Tibial nerve (tissue), 4 donors: Measurements from ENCODE around the gene SUN2. TPM values are rescaled to one million over a fixed set of nuclear protein-coding genes. Genes with fewer than 3 reads are reported as not detected.
A peak's percentile ranks its signal among the peaks of the same experiment; 100 is the strongest.

Experiments used
- DNase-seq, 2 donors: peaks; one replicate each; pipeline ENCODE4 v3.0.0-alpha.2; 2019; ENCODE audit warnings: low spot score in 2 of 2
- H3K27ac ChIP-seq, 4 donors: fragments of 200-600 bp; sonication (generic) in 3 of 4; one replicate each; pipeline ENCODE4 v1.5.1; 2017 to 2019; ENCODE audit warnings: mild to moderate bottlenecking in 1 of 4
- H3K27me3 ChIP-seq, 2 donors: fragments of 200-600 bp; sonication (generic) in 1 of 2; one replicate each; pipeline versions ENCODE4 v1.5.1 to v1.6.0; 2017 to 2019
- H3K36me3 ChIP-seq, 3 donors: fragments of 200-600 bp; sonication (generic); one replicate each; pipeline ENCODE4 v1.5.1; 2018 to 2019
- H3K4me1 ChIP-seq, 4 donors: fragments of 200-600 bp; sonication (generic) in 3 of 4; one replicate each; pipeline ENCODE4 v1.5.1; 2017 to 2019
- H3K4me3 ChIP-seq, 4 donors: fragments of 200-600 bp; sonication (generic) in 3 of 4; one replicate each; pipeline ENCODE4 v1.5.1; 2017 to 2019; ENCODE audit warnings: mild to moderate bottlenecking in 1 of 4, moderate library complexity in 1 of 4
- H3K9me3 ChIP-seq, 4 donors: fragments of 200-600 bp; sonication (generic) in 3 of 4; one replicate each; pipeline ENCODE4 v1.5.1; 2017 to 2019
- CTCF ChIP-seq, 5 experiments: fragments of 200-600 bp in 3 of 5; fragments of 450-650 bp in 2 of 5; sonication (generic) in 3 of 5; IDR thresholded peaks; one replicate each; pipeline ENCODE4 v1.5.1; 2016 to 2019; ENCODE audit warnings: antibody characterized with exemption in 5 of 5, mild to moderate bottlenecking in 3 of 5, moderate library complexity in 2 of 5
- EP300 ChIP-seq, 2 donors: sonication (generic); formaldehyde crosslinking; IDR thresholded peaks; one replicate each; pipeline ENCODE4 v1.6.1; 2017; ENCODE audit warnings: antibody characterized with exemption in 2 of 2, mild to moderate bottlenecking in 1 of 2
- POLR2A ChIP-seq, 2 donors: fragments of 450-650 bp; IDR thresholded peaks; one replicate each; pipeline ENCODE4 v1.6.1; 2017; ENCODE audit warnings: antibody characterized with exemption in 2 of 2, mild to moderate bottlenecking in 2 of 2, moderate library complexity in 2 of 2
- WGBS, 2 donors: methylation state at CpG; one replicate each; pipeline ENCODE4 v1.1.5; 2018; 5-methylcytosine and 5-hydroxymethylcytosine counted together
- total RNA-seq, 4 donors: library from RNA; depleted of rRNA; stranded (reverse); fragments of >200 nt; gene quantifications; one replicate each; pipeline ENCODE4 v1.1.0, GENCODE V29; 2016

SUN2 gene
- total RNA-seq, 4 donors from 2014 or later: 640 to 1,234 (median 846) TPM

GRCh38 chr22:38705235-38706100, 50.3 kb downstream of the SUN2 start, which contains the start of gene GTPBP1:
Gene GTPBP1, plus strand, starts transcription at chr22:38705944. Its CDS starts 12 bp downstream, at chr22:38705956.
- 0 to 1% methylated on average over 50 to 54 of the region's 55 CpGs for WGBS, 2 donors

GRCh38 chr22:38704654-38705234, 51.1 kb downstream of the SUN2 start:
- DNase-seq: no peak
- H3K36me3 ChIP-seq: peaks cover 0 to 5% (median 0%) of the 10 kb centered on the region in 3 donors
- H3K4me1 ChIP-seq: peaks cover 0 to 47% (median 28%) of the 10 kb centered on the region in 4 donors
- peak overlapping the region; percentile 15 to 49 (median 30) for H3K4me3 ChIP-seq
- WGBS, 2 donors: 8 to 12% methylated on average over 10 of the region's 10 CpGs
- H3K27me3 ChIP-seq: no peaks in the 10 kb centered on the region
- TF ChIP-seq POLR2A (IDR thresholded peaks at IDR 0.05) (no peak), EP300 (IDR thresholded peaks at IDR 0.05) (no peak), CTCF (IDR thresholded peaks at IDR 0.05) (no peak)
- H3K9me3 ChIP-seq: no peaks in the 10 kb centered on the region
- peak overlapping the region; percentile 79 to 94 (median 88) for H3K27ac ChIP-seq

More at GRCh38 chr22:38705235-38706100, 50.3 kb downstream of the SUN2 start, which contains the start of gene GTPBP1:
- DNase-seq: peak; percentile 98 to 99
- Histone ChIP-seq H3K9me3 (no peaks in the 10 kb centered on the region), H3K27ac (peak within 1 kb of the TSS; percentile 93 to 99 (median 96)), H3K36me3 (peaks cover 0 to 11% (median 0%) of the 10 kb centered on the region in 3 donors), H3K27me3 (no peaks in the 10 kb centered on the region), H3K4me3 (peak within 1 kb of the TSS; percentile 66 to 100 (median 95)), H3K4me1 (peaks cover 0 to 44% (median 26%) of the 10 kb centered on the region in 4 donors)
- peak; percentile 83 to 97 for TF ChIP-seq POLR2A (IDR thresholded peaks at IDR 0.05)
- TF ChIP-seq EP300 (IDR thresholded peaks at IDR 0.05): peak; percentile 90 to 92
- peak in 4 of 5 experiments; percentile 5 to 44 (median 19) for TF ChIP-seq CTCF (IDR thresholded peaks at IDR 0.05)

GRCh38 chr22:38700789-38701628, 54.8 kb downstream of the SUN2 start, which contains the start of gene JOSD1:
Gene JOSD1, minus strand, starts transcription at chr22:38700943. Its CDS starts 956 bp downstream, at chr22:38699987.
- Histone ChIP-seq H3K27me3 (no peaks in the 10 kb centered on the region), H3K4me1 (peaks cover 0 to 57% (median 43%) of the 10 kb centered on the region in 4 donors), H3K36me3 (peaks cover 0 to 11% (median 0%) of the 10 kb centered on the region in 3 donors), H3K9me3 (no peaks in the 10 kb centered on the region), H3K4me3 (peak within 1 kb of the TSS; percentile 58 to 94 (median 88)), H3K27ac (peak within 1 kb of the TSS; percentile 90 to 99 (median 99))
- peak; percentile 94 to 96 for DNase-seq
- 1% methylated on average over 38 to 40 of the region's 94 CpGs for WGBS, 2 donors
- TF ChIP-seq POLR2A (IDR thresholded peaks at IDR 0.05): peak; percentile 99 to 100
- peak in 2 of 5 experiments; percentile 59 to 75 for TF ChIP-seq CTCF (IDR thresholded peaks at IDR 0.05)
- TF ChIP-seq EP300 (IDR thresholded peaks at IDR 0.05): peak; percentile 95 to 99

DNA sequence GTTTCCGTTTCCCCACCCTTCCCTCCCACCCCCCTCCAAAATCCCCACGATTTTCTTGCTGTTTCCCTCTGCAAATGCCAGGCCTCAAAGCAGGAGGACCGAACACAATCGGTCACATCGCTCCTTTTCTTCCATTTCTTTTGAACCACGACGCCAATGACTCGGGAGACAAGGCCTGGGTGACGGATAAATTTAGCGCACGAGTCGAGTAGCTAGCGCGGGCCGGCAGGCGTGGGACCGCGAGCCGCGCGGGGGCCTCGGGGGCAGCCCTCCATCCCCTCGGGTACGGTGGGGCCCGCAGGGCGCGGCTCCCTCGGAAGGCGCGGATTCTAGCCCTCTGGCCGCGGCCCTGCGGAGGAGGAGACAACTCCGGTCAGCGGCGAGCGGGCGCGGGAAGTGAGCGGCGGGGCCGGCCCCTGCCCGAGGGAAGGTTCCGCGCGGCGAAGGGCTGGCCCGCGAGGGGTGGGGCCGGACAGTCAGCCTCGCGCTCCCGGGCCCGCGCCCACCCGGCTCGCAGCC, 55.5 kb downstream of the SUN2 start:
- 0% methylated on average over 18 to 27 of the region's 57 CpGs for WGBS, 2 donors
- no peaks in the 10 kb centered on the region for H3K9me3 ChIP-seq
- TF ChIP-seq EP300 (IDR thresholded peaks at IDR 0.05) (no peak), POLR2A (IDR thresholded peaks at IDR 0.05) (no peak), CTCF (IDR thresholded peaks at IDR 0.05) (no peak)
- peak in 1 of 2 donors; percentile 41 for DNase-seq
- no peaks in the 10 kb centered on the region for H3K27me3 ChIP-seq
- peaks cover 0 to 63% (median 46%) of the 10 kb centered on the region in 4 donors for H3K4me1 ChIP-seq
- peak overlapping the region; percentile 58 to 94 (median 88) for H3K4me3 ChIP-seq
- H3K36me3 ChIP-seq: peaks cover 0 to 14% (median 0%) of the 10 kb centered on the region in 3 donors
- peak overlapping the region; percentile 90 to 99 (median 99) for H3K27ac ChIP-seq
